ENCODE measurements around the gene COPS9.

DNA sequence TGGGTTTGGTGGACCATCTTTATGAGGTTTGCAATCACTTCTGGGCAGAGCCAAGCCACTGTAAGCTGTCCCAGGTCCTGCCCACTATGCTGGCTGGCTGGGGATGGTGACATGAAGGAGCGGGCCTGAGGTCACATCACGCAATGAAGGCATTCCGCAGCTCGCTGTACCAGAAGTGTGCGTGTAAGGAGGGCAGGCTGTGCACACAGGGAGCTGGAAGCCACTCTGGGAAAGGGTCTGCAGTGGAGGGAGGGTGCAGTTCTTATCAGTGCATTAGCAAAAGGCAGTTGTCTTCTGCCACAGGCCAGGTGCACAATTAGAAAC is 21.0 kb upstream of the COPS9 start:
- TF ChIP-seq, protein P1, sequence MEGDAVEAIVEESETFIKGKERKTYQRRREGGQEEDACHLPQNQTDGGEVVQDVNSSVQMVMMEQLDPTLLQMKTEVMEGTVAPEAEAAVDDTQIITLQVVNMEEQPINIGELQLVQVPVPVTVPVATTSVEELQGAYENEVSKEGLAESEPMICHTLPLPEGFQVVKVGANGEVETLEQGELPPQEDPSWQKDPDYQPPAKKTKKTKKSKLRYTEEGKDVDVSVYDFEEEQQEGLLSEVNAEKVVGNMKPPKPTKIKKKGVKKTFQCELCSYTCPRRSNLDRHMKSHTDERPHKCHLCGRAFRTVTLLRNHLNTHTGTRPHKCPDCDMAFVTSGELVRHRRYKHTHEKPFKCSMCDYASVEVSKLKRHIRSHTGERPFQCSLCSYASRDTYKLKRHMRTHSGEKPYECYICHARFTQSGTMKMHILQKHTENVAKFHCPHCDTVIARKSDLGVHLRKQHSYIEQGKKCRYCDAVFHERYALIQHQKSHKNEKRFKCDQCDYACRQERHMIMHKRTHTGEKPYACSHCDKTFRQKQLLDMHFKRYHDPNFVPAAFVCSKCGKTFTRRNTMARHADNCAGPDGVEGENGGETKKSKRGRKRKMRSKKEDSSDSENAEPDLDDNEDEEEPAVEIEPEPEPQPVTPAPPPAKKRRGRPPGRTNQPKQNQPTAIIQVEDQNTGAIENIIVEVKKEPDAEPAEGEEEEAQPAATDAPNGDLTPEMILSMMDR (IDR thresholded peaks at IDR 0.05): no peak
- TF ChIP-seq POLR2A (IDR thresholded peaks at IDR 0.05) (no peak), EP300 (IDR thresholded peaks at IDR 0.05) (no peak)
